SIG-M5 (cell line): ENCODE data around the gene MS4A10.

Source experiments
- DNase-seq: peaks from one replicate; lab custom pipeline; 2025; lab: John Stamatoyannopoulos, UW

MS4A10 gene

DNA sequence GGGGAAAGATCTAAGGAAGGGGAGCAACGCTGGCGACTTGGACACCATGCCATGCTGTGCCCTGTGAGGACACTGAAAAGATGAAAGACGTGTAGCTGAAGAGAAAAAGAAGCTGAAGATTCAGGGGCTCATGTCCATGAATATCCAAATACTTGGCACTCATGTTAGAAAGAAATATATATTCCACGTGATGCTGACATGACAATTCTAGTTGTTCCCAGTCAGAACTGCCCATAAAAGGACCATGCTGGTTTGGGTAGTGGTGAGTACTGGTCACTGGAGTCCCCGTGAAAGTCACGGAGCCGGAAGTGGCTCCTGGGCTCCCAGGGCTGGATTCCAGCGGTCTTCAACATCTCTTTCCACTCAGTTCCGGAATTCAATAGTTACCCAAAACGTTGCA lies 18.6 kb upstream of the MS4A10 start:
- no peak for DNase-seq

DNA sequence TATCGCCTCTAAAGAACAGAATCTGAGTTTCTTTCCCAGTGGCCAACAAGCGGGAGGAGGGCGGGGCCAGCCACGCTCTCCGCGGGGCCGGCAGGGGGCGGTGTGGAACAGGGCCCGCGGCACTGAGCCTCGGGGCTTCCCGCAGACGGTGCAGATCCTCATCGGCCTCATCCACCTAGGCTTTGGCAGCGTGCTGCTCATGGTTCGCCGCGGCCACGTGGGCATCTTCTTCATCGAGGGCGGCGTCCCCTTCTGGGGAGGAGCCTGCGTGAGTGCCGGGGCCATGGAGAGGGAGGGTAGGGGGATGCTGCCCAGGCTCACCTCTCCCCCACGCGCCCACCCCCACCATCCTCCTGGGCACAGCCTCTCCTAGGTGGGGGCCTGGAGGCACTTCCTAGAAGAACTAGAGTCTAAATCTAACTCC lies 17.7 kb upstream of the MS4A10 start:
- no peak for DNase-seq

DNA sequence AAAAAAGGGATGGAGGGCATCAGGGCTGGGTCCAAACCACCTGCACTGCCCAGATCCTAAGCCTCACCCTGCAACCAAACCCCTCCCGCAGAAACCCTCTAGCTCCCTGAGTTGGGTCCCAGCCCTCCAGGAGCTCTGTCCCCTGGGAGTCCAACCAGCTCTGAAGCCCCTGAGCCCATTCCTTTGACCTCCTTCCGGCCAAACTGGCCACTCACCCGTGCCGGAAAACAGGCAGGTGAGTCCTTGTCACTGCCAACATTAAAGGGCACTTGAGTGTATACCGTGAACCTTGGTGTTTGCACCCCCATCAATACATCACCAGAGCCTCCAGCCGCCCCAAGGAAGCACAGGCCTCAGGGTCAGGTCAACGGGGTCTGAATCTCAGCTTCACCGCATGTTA lies 16.9 kb upstream of the MS4A10 start:
- no peak for DNase-seq

DNA sequence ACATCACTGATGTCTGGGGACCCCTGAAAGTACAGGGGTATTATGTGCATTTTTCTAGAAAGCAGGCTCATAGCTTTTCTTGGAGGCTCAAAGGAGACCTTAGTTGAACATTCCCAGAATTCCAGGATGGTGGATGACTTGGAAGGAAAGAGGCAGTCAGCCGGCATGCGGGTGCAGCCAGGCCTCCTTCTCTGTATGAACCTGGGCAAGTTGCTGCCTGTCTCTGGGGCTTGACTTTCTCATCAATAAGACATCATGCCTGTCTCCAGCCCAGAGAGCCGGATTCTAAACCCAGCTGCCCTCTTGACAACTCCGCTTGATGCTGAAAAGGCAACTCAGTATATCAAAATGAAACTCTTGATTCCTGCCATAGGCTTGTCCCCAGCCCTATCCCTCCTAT lies 15.9 kb upstream of the MS4A10 start:
- no peak for DNase-seq

DNA sequence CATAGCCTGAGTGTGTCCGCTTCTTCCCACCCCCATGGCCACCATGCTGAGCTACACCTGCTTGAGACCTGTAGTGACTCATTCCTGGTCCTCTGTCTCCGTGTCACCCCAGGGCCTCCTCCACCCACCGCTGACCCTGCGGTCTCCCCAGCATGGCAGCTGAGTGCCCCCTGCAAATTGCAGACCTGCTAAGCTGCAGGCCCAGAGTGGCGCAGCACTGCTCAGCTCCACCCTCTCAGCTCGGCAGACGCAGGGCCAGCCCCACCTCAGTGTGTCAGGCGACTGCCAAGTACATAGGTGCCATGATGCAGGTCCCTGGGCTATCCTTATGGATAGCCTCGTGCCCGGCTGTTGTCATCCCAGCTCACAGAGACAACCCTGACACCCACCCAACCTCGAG lies 15.3 kb upstream of the MS4A10 start:
- no peak for DNase-seq

DNA sequence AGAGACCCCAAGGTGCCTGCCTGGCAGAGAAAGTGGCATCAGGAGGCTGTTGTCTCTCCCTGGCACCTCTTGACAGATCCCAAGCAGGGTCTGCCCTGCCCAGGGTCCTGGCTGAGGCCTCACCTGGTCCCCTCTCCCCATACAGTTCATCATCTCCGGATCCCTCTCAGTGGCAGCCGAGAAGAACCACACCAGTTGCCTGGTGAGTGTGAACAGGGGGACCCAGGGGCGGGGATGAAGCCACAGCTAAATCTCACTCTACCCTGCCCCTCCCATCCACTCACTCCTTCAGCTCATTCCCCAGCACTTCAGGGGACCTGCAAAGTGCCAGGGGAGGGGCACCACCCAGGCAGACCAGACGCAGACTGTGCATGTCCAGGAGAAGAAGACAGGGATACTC lies 14.0 kb upstream of the MS4A10 start:
- DNase-seq: no peak

DNA sequence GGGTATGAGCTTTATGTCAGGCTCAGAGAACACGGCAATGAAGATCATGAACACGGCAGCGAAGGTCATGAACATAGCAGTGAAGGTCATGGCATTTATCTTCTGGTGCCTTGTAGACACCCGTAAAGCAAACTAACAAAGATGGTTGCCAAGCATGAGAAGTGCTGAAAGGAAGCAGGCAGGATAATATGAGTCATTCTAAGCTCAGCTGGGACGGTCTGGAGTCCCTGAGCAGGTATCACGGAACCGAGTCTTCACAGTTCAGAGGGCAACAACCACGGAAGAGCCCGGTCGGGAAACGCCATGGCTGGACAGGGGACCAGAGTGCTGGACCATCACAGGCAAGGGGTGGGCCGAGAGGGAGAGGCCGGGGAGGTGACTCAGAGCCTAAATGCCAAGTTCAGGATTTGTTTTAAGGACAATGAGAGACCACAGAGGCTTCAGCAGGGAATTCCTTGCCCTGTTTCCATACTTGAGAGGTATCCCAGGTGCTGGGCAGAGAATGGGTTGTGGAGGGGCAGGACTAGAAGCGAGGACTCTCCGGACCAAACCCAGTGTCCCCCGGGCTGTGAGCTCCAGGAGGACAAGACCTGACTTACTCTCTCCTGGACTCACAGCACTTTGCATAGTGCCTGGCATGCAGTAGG lies 13.1 kb upstream of the MS4A10 start:
- DNase-seq: no peak

DNA sequence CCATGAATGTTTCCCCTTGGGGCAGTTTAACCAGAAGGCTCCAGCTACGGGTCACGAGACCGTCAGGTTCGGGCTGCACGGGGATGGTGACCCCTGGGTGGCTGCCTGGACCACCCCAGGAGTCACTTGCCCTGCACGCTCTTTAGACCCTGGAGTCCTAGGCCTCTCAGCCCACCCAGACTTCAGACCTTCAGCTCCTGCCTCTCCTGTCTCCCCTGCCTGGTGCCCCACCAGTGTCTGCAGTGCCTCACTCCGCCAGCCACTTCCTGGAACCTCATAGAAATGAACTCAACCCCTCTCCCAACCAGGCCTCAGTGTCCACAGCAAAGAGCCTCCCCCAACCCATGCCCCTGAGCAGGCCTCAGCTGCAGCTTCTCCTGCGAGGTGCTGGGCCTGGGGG lies 12.5 kb upstream of the MS4A10 start:
- no peak for DNase-seq

DNA sequence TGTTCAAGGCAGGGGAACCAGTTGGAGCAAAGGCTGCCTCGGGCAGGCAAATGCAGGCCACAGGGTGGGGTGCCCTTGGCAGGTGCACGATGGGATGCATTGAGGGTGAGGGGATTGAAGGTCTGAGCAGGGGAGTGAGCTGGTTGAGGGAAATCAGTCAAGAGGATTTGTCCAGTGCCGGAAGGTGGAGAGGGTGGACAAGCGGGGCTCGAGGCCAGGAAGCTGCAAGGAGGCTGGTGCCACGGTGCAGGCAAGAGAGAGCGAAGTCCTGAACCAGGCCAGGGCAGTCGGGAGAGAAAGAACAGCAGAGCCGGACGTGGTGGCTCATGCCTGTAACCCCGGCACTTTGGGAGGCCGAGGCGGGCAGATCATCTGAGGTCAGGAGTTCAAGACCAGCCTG lies 10.4 kb upstream of the MS4A10 start:
- DNase-seq: no peak

DNA sequence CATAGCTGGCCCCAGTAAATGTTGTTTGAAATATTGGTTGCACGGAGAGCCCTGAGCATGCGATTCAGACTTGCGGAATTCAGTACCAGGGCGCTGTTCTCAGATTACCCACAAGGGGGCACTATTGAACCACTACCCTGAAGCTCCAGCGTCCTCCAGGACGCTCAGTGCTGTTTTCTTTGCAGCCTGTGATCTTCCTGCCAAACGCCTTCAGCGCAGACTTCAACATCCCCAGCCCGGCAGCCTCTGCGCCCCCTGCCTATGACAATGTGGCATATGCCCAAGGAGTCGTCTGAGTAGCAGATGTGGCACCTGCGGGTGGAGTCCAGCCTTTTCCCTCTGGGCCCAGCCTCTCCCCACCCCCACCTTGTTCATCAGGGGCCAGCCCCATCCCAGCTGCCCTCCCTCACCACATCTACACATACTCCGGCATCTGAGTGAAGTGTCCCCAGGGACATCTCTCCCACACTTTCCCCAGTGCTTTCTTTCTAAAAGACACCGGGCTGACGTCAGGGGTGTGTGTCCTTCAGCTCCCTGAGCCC lies 9.6 kb upstream of the MS4A10 start:
- peak; percentile 34 for DNase-seq

DNA sequence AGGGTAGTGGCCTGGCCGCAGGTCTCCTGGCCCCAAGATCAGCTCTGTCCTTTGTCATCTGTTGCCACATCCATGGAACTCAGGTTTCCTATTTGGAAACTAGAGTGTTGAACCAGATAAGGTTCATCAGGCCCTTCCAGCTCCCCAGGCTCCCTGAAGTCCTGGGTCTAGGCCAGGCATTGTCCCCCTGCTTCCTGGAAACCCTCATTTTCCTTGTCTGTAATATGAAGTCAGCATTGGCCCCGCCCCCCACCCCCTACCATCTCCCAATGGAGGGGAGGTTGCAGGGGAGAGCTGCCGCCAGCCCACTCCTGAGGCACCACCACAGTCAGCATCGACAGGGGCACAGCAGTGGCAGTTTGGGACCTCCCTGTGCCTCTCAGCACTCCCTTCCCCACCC lies 9.0 kb upstream of the MS4A10 start:
- no peak for DNase-seq

DNA sequence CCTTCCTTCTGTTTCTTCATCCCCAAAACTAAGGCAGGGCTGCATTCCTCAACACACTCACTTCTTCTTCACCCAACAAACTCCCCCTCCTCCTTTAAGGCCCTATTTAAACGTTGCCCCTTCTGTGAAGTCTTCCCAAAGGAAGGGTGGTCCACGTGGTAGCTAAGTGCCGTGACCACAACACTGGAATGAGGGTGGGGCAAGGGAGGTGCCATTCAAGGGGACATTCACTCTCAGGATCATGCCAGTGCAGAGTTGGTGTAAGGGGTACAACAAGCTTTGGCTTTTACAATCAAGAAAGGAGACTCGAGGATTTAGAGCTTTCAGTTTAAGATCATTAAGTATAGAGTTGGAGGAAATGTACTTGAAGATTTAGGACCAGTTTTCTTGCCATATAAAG lies 8.0 kb upstream of the MS4A10 start:
- no peak for DNase-seq

DNA sequence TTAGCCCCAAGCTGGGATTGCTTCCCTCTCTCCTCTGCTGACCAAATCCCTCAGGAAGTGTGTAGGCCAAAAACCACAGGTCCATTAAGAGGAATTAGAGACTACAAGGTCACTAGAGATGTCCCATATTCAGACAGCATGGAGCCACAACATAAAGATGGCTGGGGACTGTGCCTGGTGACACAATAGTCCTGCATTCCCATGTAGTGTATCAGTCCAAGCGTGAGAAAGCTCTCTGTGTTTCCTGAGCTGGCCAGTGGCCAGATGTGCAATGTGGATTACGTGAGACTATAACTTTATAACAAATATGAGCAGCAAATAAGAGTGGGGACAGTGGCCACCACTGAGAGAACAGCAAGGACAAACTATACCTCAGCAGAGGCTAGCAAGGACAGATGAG lies 7.6 kb upstream of the MS4A10 start:
- DNase-seq: no peak

DNA sequence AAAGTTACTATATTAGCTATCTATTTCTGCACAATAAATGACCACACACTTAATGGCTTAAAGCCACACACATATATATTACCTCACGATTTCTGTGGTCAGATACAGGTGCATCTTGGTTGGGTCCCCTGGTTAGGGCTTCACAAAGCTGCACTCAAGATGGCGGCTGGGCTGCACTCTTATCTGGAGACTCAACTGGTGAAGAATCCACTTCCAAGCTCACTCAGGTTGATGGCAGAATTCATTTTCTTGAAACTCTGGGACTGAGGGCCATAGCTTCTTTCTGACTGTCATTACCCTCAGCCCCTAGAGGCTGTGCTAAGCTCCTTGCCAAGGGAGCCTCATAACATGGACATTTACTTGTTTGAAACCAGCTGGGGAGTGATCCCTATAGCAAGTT lies 5.1 kb upstream of the MS4A10 start:
- DNase-seq: no peak

DNA sequence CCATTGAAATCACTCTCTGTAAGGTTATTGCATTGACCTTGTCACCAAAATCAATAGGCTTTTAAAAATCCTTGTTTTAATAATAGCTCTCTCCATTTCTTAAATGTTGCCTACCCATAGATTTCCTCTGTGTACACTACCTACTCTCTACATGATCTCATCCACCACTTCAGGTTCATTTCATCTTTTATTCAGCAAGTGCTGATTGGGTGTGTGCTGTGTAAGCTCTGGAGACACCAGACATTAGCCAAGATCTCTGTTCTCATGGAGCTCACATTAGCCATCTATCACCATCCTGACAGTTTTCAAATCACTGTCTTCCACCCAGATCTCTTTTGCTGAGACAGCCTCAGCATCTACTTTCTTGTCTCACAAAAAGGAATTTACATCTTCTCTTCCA lies 4.4 kb upstream of the MS4A10 start:
- DNase-seq: no peak

DNA sequence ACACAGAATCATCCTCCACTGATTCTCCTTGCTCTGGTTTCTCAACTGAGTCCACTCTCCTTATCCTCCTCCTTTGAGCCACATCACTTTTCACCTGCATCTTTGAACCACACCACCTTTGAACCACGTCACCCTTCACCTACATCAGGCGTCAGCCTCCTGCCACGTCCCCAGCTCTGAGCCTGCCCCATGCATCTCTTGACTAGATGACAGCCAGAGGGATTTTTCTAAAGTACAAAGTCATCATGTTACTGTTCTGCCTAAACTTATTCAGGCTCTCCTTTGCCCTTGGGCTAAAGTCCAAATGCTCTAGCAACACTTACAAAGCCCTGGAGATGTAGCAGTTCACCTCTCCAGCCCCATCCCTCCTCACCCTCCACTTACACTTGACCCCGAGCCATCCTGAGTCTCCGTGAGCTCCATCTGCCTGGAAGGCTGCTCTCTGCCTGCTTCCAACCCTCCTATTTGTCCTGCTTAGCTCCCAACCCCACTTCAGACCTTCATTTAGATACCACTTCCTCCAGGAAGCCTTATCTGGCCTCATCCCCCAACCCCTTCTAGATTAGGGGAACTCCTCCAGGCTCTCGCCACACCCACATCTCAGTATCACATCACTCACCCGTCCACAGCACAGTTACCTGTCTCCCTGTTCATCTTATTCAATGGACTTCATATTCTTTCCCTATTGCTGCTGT lies 3.7 kb upstream of the MS4A10 start:
- DNase-seq: no peak

DNA sequence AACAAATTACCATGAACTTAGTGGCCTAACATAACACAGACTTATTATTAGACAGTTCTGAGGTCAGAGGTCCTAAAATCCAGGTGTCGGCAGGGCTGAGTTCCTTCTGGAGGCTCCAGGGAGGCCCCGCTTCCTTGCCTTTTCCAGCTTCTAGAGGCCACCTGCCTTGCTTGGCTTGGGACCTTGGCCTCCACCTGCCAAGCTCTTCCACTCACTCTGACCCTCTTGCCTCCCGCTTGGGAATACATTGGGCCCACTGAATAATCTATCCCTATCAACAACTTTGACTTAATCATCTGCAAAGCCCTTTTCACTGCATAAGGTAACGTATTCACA lies 3.2 kb upstream of the MS4A10 start:
- DNase-seq: no peak

DNA sequence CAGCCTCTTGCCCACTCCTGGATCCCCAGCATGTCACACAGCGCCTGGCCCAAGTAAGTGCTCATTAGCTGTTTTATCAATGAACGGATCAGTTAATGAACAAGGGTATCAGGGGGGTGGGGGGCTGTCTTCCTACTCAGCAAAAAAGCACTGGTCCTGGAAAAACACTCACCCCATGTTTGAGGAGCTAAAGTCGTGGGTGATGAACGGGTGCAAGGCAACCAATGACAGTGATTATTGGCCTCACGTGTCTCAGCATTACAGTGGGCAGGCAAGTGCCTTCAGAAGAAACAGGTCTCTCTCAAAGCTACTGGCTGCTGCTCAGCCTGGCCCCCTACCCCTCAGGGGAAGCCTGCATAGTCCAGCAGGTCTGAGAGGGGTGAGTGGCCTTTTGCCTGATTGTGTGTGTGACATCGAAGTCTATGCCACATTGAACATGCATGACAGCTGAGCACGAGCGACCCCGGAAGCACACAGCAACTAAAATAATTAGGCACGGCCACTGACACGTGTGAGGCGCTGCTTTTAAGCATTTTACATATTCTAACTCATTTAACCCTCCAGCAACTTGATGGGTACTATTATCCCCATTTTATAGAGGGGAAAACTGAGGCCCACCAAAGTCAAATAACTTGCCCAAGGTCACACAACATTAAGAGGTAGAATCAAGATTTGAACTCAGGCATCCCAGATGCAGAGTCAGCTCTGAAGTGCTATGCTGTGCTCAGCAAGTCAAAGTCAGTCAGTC lies 2.6 kb upstream of the MS4A10 start:
- no peak for DNase-seq

DNA sequence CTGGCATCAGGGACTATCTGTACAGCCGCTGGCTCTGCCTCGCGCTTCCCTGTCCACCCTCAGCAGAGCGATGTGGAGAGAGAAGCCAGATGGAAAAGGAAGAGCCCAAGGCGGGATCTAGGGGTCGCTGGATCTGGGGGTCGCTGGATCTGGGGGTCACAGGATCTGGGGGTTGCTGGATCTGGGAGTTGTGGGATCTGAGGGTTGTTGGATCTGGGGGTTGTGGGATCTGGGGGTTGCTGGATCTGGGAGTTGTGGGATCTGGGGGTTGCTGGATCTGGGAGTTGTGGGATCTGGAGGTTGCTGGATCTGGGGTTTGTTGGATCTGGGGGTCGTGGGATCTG lies 2.0 kb upstream of the MS4A10 start:
- DNase-seq: no peak

DNA sequence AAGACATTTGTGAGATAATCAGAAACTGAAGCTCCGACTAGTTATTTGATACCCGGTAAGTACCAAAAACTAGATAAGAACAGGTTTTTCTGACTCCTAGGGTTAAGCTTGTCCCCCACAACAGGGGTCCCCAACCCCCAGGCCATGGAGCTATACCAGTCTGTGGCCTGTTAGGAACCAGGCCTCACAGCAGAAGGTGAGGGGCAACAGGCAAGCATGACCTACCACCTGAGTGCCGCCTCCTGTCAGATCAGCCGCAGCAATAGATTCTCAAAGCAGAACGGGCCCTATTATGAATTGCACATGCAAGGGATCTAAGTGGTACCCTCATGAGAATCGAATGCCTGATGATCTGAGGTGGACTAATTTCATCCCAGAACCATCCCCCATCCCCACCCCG lies 1.2 kb upstream of the MS4A10 start:
- no peak for DNase-seq

DNA sequence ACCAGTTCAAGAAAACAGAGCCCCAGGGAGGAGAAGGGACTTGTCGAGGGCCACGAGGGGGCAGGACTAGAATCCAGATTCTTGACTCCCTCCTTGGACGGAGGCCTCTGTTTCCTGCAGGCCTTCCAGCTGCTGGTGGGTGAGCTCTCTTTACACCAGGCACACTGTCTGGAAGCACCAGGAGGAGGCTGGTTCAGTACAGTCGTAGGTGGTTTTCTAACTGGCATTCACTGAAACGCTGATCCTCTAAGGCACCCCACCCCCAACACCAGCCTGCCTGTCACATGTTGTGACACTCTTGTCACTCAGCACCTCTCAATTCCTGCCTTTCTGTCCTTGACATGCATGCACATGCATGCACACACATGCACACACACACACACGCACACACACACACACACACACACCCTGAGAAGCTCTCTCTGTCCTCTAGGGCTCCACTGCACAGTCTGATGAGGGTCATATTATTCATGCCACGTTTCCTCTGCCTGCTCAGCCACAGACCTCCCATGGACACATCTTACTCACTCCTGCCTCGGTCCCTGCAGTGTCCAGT lies 751 bp downstream of the MS4A10 start:
- no peak for DNase-seq

DNA sequence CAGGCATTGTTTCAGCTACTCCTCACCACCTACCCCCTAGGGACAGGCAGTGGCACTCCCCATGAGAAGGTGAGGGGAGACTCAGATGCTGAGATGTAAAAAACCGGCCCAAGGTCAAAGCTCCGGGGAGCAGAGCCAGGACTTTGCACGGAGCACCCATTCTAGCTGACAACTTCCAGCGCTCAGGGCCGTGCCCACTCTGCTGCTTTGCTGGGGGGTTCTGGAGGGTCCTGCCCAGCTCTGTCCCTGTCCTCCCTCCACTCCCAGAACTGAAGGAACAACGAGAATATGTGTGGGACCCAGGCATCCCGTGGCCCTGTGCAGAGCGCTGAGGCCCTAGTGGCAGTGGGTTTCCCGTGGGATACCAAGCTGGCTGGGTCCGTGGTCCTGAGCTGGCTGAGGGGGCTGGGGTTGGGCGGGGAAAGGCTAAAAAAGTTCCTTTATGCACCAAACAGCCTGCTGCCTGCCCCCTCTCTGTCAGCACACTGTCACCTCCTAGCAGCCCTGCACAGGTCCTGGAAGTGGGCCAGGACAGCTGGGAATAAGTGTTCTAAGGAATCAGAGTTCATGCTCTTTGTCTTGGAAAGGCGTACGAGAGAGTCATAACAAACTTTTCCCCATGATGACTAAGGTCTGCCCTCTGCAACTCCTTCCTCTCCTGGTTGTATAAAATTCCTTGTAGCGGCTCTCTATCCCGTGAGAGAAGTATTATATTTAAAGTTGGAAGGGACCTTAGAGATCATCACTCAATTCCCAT lies 1.9 kb downstream of the MS4A10 start:
- no peak for DNase-seq
